ENCODE results near the gene PDPR. TPM values are rescaled to one million over a fixed set of nuclear protein-coding genes. Genes with fewer than 3 reads are reported as not detected.

The PDPR gene
- total RNA-seq, 1 experiment from 2014 or later = 42.9 TPM

DNA sequence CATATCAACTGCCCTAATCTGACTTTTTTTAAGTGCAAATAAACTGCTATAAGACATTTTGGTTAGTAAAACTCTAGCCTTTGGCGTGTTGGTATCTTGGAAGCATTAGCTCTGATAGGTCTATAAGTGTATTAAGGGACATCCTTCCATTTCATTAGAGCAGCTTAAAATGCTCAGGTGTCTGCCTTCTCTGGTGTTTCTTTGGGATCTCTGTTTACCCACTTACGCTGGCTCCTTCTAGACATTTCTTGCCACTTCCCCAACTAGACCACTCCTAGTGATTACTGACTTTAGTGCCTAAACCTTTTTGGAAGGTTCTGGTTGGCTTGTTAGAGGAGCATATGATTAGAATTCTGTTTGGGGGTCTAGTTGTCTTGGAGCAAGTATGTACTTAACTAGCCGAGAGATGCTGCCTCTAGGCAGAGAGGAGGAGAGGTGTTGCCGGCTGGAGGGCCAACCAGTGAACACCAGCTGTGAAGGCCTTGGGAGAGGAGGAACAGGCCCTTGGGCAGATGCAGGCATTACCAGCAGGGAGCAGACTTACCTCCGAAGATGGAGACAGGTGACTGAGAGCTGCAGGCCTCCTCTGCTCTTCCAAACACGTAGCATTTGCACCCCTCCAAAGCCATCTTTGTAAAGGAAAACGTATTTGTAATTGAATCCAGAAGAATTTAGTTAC lies 44.3 kb downstream of the PDPR start:
- peaks cover 50% of the 10 kb centered on the region for H3K36me3 Mint-ChIP-seq (ENCODE audit: insufficient read depth, unreplicated experiment)

DNA sequence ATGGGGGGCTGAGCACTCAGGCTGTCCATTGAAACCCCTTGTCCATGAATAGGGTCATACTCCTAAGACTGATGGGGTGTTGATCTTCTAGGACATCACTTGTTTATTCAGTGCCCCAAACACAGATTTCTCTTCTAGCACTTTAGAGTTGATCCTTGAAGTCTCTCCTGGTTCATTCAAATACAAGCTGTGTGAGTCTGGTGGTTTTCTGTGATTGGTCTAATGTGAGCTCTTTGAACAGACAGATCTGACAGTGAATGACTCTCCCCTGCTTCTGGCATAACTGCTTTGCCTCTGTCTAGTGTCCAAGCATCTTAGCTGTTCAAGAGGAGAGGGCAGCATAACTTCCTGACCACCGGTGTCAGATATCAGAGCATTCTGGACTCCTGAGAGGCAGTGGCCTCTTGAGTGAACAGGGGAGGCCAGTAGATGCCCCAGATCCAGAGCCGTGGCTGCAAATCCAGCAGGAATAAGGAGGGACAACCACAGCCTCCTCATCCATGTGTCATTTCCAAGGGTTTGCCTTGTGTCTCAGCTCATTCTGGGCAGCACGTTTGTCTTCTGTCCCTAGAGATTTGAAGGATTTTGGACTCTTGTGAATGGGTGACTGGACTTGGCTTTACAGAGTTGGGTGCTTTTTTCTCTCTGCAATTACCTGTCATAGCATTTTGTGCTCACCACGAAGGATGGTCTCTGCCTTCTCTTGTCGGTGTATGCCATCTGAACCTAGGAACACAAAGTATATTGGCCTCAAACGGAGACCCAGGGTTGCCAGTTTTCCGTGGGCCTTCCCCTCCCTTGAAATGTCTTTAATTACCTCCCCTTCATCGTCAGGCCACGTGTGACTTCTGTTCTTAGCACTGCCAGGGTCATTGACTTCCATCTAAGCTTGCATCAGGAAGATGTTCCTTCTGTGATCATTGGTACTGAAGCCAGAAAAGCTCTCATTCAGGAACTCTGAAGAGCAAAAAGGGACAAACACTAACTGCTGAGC lies 45.5 kb downstream of the PDPR start:
- no peaks in the 10 kb centered on the region for H3K27me3 ChIP-seq (replicated peaks; ENCODE audit: control insufficient read depth, insufficient read depth, low read length)
- no peak overlapping the region for H3K4me3 Mint-ChIP-seq (ENCODE audit: unreplicated experiment)
- TF ChIP-seq, protein P1, sequence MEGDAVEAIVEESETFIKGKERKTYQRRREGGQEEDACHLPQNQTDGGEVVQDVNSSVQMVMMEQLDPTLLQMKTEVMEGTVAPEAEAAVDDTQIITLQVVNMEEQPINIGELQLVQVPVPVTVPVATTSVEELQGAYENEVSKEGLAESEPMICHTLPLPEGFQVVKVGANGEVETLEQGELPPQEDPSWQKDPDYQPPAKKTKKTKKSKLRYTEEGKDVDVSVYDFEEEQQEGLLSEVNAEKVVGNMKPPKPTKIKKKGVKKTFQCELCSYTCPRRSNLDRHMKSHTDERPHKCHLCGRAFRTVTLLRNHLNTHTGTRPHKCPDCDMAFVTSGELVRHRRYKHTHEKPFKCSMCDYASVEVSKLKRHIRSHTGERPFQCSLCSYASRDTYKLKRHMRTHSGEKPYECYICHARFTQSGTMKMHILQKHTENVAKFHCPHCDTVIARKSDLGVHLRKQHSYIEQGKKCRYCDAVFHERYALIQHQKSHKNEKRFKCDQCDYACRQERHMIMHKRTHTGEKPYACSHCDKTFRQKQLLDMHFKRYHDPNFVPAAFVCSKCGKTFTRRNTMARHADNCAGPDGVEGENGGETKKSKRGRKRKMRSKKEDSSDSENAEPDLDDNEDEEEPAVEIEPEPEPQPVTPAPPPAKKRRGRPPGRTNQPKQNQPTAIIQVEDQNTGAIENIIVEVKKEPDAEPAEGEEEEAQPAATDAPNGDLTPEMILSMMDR (IDR thresholded peaks at IDR 0.05; ENCODE audit: insufficient read depth in 1 of 2, low read depth in 1 of 2, low read length in 1 of 2, severe bottlenecking in 1 of 2, unreplicated experiment in 1 of 2) = no peak
- H3K9me3 ChIP-seq = no peaks in the 10 kb centered on the region
- H3K4me3 ChIP-seq (ENCODE audit: low read depth, low read length) = no peak overlapping the region
- no peaks in the 10 kb centered on the region for H3K9me3 Mint-ChIP-seq (ENCODE audit: unreplicated experiment)
- intact Hi-C loops (cut with micrococcal nuclease; ENCODE audit: unreplicated experiment) = no loop called here
- no peak overlapping the region for H3K27ac Mint-ChIP-seq (ENCODE audit: unreplicated experiment)
- ChIA-PET CTCF (no interaction called here), POLR2A (no interaction called here)
- peaks cover 26% of the 10 kb centered on the region for H3K4me1 Mint-ChIP-seq (ENCODE audit: low read depth, unreplicated experiment)
- H3K36me3 ChIP-seq (ENCODE audit: control insufficient read depth, insufficient read depth, low read length) = peaks cover 7% of the 10 kb centered on the region
- no peak for DNase-seq
- H3K36me3 Mint-ChIP-seq (ENCODE audit: insufficient read depth, unreplicated experiment) = peaks cover 37% of the 10 kb centered on the region
- no peaks in the 10 kb centered on the region for H3K27me3 Mint-ChIP-seq (ENCODE audit: insufficient read depth, unreplicated experiment)
- 0 out of 2 replicates have a peak, but pooled peaks cover 12% of the 10 kb centered on the region for H3K4me1 ChIP-seq
- no TSS peak for BruUV-seq (replicated peaks)

More for the DNA sequence above, 44.3 kb downstream of the PDPR start:
- Histone ChIP-seq H3K9me3 (no peaks in the 10 kb centered on the region), H3K36me3 (ENCODE audit: control insufficient read depth, insufficient read depth, low read length) (peaks cover 7% of the 10 kb centered on the region), H3K27me3 (replicated peaks; ENCODE audit: control insufficient read depth, insufficient read depth, low read length) (no peaks in the 10 kb centered on the region), H3K4me1 (peaks cover 14% of the 10 kb centered on the region; the same call in 1 of the 2 replicates), H3K4me3 (ENCODE audit: low read depth, low read length) (no peak overlapping the region)
- TF ChIP-seq, protein P1 (IDR thresholded peaks at IDR 0.05; ENCODE audit: insufficient read depth in 1 of 2, low read depth in 1 of 2, low read length in 1 of 2, severe bottlenecking in 1 of 2, unreplicated experiment in 1 of 2) = no peak
- no peaks in the 10 kb centered on the region for H3K9me3 Mint-ChIP-seq (ENCODE audit: unreplicated experiment)
- H3K27ac Mint-ChIP-seq (ENCODE audit: unreplicated experiment) = no peak overlapping the region
- ChIA-PET CTCF (interaction anchor here (1.5 kb wide), 1 partner anchor 109 kb away, joined by 4 read pairs; no protein-coding TSS in a partner anchor), POLR2A (interaction anchor here (0.6 kb wide), 1 partner anchor 613 kb away, joined by 4 read pairs; no protein-coding TSS in a partner anchor)
- H3K4me3 Mint-ChIP-seq (ENCODE audit: unreplicated experiment) = no peak overlapping the region
- no TSS peak for BruUV-seq (replicated peaks)
- peaks cover 27% of the 10 kb centered on the region for H3K4me1 Mint-ChIP-seq (ENCODE audit: low read depth, unreplicated experiment)
- DNase-seq = no peak
- intact Hi-C loops (cut with micrococcal nuclease; ENCODE audit: unreplicated experiment) = no loop called here
- no peaks in the 10 kb centered on the region for H3K27me3 Mint-ChIP-seq (ENCODE audit: insufficient read depth, unreplicated experiment)

DNA sequence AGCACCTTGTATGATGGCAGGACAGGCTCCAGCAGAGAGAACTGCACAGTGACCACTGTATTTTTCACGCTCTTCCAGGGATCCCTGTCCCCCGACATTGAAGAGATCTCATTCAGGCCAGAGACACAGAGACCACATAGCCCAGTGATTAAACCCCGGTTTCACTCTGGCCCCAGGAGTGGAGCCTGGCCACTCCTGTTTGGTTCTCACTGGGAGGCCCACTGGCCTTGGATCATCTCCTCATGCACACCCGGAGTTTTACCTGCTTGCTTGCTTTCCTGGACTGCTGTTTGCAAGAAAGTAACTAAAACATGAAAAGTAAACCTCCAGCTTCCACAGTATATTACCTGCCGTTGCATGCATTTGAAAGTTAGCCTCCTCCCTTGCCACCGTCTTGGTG lies 46.3 kb downstream of the PDPR start:
- intact Hi-C loops (cut with micrococcal nuclease; ENCODE audit: unreplicated experiment) = no loop called here
- ChIA-PET CTCF (no interaction called here), POLR2A (interaction anchor here (0.6 kb wide), 1 partner anchor 25 kb away, joined by 4 read pairs; no protein-coding TSS in a partner anchor)
- peaks cover 39% of the 10 kb centered on the region for H3K36me3 Mint-ChIP-seq (ENCODE audit: insufficient read depth, unreplicated experiment)
- Histone ChIP-seq H3K4me3 (ENCODE audit: low read depth, low read length) (no peak overlapping the region), H3K9me3 (no peaks in the 10 kb centered on the region), H3K4me1 (0 out of 2 replicates have a peak, but pooled peaks cover 12% of the 10 kb centered on the region), H3K36me3 (ENCODE audit: control insufficient read depth, insufficient read depth, low read length) (peaks cover 7% of the 10 kb centered on the region), H3K27me3 (replicated peaks; ENCODE audit: control insufficient read depth, insufficient read depth, low read length) (no peaks in the 10 kb centered on the region)
- peaks cover 26% of the 10 kb centered on the region for H3K4me1 Mint-ChIP-seq (ENCODE audit: low read depth, unreplicated experiment)
- H3K27ac Mint-ChIP-seq (ENCODE audit: unreplicated experiment) = no peak overlapping the region
- no peak overlapping the region for H3K4me3 Mint-ChIP-seq (ENCODE audit: unreplicated experiment)
- H3K27me3 Mint-ChIP-seq (ENCODE audit: insufficient read depth, unreplicated experiment) = no peaks in the 10 kb centered on the region
- BruUV-seq (replicated peaks) = no TSS peak
- H3K9me3 Mint-ChIP-seq (ENCODE audit: unreplicated experiment) = no peaks in the 10 kb centered on the region
- TF ChIP-seq, protein P1 (IDR thresholded peaks at IDR 0.05; ENCODE audit: insufficient read depth in 1 of 2, low read depth in 1 of 2, low read length in 1 of 2, severe bottlenecking in 1 of 2, unreplicated experiment in 1 of 2) = no peak
- DNase-seq = no peak

All from Caco-2 (cell line).